AG09309 (cell line): ENCODE data around the gene ACKR2.

Experiments used
- DNase-seq: peaks from one replicate; pipeline ENCODE4 v3.0.0-alpha.2; 2010; ENCODE audit warnings: low read depth
- H3K4me3 ChIP-seq: 2 replicates; pipeline ENCODE4 v1.5.1; 2011; ENCODE audit warnings: mild to moderate bottlenecking, low read depth, low read length, moderate library complexity; ENCODE audit not compliant: control insufficient read depth
- TF ChIP-seq, protein P1 (sequence below): IDR thresholded peaks from 2 replicates; pipeline ENCODE4 v1.5.1; 2011; ENCODE audit warnings: mild to moderate bottlenecking, low read depth, low read length, inconsistent platforms; ENCODE audit not compliant: insufficient read depth, control insufficient read depth; ENCODE audit errors: missing control alignments

Gene ACKR2

DNA sequence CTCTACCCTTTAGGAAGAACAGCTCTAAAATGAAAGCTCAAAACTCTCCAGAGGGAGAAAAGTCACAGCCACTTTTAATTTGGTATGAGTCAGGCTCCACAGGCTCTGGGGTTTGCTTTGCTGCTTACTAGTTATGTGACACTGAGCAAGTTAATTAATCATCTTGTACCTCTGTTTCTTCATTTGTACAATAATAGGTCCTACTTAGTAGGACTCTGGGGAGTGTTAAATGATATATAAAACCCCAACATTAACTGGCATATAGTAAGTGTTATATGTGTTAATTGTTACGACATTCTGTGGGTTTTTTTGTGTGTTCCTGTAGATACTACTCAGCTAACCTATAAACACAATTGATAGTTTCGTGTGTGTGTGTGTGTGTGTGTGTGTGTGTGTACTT lies 6.6 kb downstream of the ACKR2 start:
- TF ChIP-seq, protein P1, sequence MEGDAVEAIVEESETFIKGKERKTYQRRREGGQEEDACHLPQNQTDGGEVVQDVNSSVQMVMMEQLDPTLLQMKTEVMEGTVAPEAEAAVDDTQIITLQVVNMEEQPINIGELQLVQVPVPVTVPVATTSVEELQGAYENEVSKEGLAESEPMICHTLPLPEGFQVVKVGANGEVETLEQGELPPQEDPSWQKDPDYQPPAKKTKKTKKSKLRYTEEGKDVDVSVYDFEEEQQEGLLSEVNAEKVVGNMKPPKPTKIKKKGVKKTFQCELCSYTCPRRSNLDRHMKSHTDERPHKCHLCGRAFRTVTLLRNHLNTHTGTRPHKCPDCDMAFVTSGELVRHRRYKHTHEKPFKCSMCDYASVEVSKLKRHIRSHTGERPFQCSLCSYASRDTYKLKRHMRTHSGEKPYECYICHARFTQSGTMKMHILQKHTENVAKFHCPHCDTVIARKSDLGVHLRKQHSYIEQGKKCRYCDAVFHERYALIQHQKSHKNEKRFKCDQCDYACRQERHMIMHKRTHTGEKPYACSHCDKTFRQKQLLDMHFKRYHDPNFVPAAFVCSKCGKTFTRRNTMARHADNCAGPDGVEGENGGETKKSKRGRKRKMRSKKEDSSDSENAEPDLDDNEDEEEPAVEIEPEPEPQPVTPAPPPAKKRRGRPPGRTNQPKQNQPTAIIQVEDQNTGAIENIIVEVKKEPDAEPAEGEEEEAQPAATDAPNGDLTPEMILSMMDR, result no peak
- DNase-seq, result no peak
- H3K4me3 ChIP-seq, result no peak overlapping the region

DNA sequence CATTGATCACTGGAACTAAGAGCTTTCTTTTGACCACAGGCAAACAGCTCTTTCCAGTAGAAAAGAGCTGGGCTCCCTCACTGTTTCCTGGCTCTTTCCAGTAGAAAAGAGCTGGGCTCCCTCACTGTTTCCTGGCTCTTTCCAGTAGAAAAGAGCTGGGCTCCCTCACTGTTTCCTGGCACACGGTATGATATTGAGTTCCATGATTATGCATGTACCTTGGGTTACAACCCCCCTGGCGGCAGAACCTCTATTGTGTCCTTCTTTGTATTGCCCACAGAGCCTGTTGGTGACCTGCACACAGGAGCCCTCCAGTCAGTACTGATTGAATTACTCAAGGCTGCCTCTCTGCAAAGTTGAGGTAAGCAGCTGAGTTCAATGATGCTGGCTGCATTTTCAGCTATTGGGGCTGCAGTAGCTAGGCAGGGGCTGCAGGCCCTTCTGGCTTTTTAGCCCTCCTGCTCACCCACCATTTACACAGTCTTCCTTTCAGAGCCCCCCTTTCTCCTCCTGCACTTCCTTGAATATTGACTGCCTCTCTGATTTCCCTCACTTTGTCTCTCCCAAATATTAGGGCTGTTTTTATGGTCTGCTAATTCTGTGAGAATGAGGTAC lies 10.2 kb downstream of the ACKR2 start:
- TF ChIP-seq, protein P1, result no peak
- no peak overlapping the region for H3K4me3 ChIP-seq
- no peak for DNase-seq

DNA sequence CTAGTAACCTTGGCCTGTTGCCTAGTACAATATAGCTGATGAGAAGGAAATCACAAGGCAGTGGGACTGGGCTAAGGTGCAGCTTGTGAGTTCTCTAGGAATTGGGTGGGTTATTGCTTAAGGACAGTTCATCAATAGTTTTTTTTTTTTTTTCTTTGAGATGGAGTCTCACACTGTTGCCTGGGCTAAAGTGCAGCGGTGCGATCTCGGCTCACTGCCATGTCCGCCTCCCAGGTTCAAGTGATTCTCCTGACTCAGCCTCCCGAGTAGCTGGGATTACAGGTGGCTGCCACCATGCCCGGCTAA lies 11.5 kb downstream of the ACKR2 start:
- no peak overlapping the region for H3K4me3 ChIP-seq
- DNase-seq, result no peak
- TF ChIP-seq, protein P1, result no peak

DNA sequence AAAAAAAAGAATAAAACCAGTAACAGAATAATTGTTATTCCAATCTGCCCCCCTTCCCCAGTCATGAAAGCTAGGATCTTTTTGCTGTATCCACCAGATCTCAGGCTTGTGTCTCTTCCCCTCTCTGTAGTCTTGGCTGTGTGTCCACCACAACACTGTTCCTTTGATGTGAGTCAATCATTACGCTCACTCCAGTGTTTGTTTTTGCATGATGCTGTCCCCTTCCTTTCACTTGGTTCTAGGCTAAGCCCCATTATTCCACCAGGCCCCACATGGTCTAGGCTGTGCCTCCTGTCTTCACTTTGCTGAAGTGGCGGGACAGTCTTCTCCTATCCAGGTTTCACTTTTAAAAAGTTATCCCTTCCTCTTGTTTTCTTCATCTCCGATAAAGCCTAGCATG lies 13.6 kb downstream of the ACKR2 start:
- TF ChIP-seq, protein P1, result no peak
- no peak for DNase-seq
- no peak overlapping the region for H3K4me3 ChIP-seq

DNA sequence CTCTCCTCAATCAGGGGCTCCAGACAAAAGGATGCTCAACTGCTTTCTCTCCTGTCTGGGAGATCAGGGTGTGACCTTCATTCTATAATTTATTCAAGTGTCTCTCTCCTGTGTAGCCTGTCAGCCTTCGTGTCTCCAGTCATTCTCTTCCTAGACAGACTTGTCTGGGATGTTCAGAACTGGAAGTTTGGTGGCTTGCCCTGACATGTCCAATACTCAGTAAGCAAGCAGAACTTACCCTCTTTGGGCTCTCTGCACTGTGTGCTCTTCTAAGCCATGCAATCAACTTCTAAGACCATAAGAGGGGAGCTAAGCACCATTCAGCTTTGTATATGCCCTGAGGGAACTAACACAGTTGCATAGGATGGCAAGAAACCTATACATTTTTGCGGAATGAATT lies 14.1 kb downstream of the ACKR2 start:
- H3K4me3 ChIP-seq, result no peak overlapping the region
- TF ChIP-seq, protein P1, result no peak
- no peak for DNase-seq

DNA sequence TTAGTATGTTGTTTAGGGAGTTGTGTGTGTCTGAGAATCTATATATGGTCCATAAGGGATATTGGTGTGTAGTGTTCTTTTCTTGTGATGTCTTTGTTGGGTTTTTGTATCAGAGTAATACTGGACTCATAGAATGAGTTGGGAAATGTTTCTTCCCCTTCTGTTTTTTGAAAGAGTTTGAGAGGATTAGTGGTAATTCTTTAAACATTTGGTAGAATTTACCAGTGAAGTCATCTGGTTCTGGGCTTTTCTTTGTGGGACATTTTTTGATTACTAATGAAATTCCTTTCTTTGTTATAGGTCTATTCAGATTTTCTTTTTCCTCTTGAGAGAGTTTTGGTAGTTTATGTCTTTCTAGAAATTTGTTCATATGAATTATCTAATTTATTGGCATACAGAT lies 16.9 kb downstream of the ACKR2 start:
- no peak overlapping the region for H3K4me3 ChIP-seq
- no peak for DNase-seq
- TF ChIP-seq, protein P1, result no peak

DNA sequence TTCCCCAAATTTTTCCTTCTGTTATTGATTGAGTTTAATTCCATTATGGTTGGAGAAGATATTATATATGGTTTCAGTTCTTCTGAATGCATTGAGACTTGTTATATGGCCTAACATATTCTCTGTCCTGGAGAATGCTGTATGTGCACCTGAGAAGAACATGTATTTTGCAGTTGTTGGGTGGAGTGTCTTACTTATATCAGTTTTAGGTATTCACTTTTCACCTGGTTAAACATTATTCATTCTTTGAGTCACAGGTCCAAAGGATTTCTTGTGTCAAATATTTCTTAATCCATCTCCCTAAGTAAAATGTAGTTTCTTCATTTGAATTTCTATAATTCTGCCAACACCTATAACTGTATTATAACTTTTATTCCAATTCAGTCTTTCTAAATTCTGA lies 17.8 kb downstream of the ACKR2 start:
- TF ChIP-seq, protein P1, result no peak
- no peak for DNase-seq
- H3K4me3 ChIP-seq, result no peak overlapping the region
